ENCODE measurements around the gene KDM1B.

GRCh38 chr6:18139935-18140621 lies 15.1 kb upstream of the KDM1B start:
- no peak for TF ChIP-seq CTCF (IDR thresholded peaks at IDR 0.05)
- TF ChIP-seq ZFX (IDR thresholded peaks at IDR 0.05; ENCODE audit: borderline replicate concordance), result no peak

Measured in 22Rv1 (cell line).